ENCODE measurements around the gene DIP2A. TPM values are rescaled to one million over a fixed set of nuclear protein-coding genes. Genes with fewer than 3 reads are reported as not detected.
"Not testable (repeated sequence)": the region's sequence is repeated elsewhere in the genome, so short reads cannot be mapped to it uniquely, and the experiment has no call there.

Gene DIP2A
- total and polyA plus RNA-seq, 7 donors: 9.0 to 49.3 (median 25.0) TPM

DNA sequence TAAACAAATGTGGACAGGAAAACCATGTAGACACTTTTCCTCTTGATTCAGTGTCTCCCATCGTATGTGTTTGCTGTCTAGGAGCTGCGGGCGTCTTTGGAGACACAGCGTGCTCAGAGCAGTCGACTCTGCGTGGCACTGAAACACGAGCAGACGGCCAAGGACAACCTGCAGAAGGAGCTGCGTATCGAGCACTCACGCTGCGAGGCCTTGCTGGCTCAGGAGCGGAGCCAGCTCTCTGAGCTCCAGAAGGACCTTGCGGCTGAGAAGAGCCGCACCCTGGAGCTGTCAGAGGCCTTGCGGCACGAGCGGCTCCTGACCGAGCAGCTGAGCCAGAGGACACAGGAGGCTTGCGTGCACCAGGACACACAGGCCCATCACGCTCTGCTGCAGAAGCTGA lies 27.2 kb upstream of the DIP2A start:
- no peak overlapping the region for H3K27ac ChIP-seq
- TF ChIP-seq POLR2A (IDR thresholded peaks at IDR 0.05) (no peak), POLR2AphosphoS5 (IDR thresholded peaks at IDR 0.05) (no peak), EP300 (IDR thresholded peaks at IDR 0.05) (no peak)
- TF ChIP-seq, protein P1, sequence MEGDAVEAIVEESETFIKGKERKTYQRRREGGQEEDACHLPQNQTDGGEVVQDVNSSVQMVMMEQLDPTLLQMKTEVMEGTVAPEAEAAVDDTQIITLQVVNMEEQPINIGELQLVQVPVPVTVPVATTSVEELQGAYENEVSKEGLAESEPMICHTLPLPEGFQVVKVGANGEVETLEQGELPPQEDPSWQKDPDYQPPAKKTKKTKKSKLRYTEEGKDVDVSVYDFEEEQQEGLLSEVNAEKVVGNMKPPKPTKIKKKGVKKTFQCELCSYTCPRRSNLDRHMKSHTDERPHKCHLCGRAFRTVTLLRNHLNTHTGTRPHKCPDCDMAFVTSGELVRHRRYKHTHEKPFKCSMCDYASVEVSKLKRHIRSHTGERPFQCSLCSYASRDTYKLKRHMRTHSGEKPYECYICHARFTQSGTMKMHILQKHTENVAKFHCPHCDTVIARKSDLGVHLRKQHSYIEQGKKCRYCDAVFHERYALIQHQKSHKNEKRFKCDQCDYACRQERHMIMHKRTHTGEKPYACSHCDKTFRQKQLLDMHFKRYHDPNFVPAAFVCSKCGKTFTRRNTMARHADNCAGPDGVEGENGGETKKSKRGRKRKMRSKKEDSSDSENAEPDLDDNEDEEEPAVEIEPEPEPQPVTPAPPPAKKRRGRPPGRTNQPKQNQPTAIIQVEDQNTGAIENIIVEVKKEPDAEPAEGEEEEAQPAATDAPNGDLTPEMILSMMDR (IDR thresholded peaks at IDR 0.05): no peak
- H3K4me3 ChIP-seq: no peak overlapping the region
- intact Hi-C loops (cut with DNase I): no loop called here
- H3K27me3 ChIP-seq: no peaks in the 10 kb centered on the region
- H3K9me3 ChIP-seq: no peaks in the 10 kb centered on the region
- WGBS, 2 donors: 93 to 94% methylated on average over 21 of the region's 21 CpGs
- no peaks in the 10 kb centered on the region for H3K4me1 ChIP-seq
- no peak for DNase-seq
- peaks cover 27 to 94% (median 38%) of the 10 kb centered on the region in 4 donors for H3K36me3 ChIP-seq

DNA sequence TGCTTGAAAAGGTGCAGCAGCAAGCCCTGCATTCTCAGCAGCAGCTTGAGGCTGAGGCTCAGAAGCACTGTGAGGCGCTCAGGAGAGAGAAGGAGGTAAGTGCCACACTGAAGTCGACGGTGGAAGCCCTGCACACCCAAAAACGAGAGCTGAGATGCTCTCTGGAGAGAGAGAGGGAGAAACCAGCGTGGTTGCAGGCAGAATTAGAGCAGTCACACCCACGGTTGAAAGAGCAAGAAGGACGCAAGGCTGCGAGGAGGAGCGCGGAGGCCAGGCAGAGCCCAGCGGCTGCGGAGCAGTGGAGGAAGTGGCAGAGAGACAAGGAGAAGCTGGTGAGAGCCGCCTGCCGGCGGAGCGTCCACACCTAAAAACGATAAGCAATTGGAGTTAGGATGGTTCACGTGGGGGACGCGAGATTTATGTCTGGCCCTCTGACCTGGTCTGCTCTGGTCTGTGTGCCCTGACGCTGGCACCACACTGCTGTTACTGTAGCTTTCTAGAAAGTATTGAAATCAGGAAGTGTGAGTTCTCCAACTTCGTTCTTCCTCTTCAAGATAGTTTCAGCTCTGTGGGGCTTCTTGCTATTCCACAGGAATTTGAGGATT lies 26.7 kb upstream of the DIP2A start:
- H3K4me3 ChIP-seq: no peak overlapping the region
- H3K27me3 ChIP-seq: no peaks in the 10 kb centered on the region
- H3K36me3 ChIP-seq: peaks cover 24 to 94% (median 42%) of the 10 kb centered on the region in 4 donors
- TF ChIP-seq EP300 (IDR thresholded peaks at IDR 0.05): no peak
- TF ChIP-seq POLR2A (IDR thresholded peaks at IDR 0.05): no peak
- TF ChIP-seq POLR2AphosphoS5 (IDR thresholded peaks at IDR 0.05): no peak
- TF ChIP-seq, protein P1 (IDR thresholded peaks at IDR 0.05): no peak
- DNase-seq: no peak
- WGBS, 2 donors: 85 to 91% methylated on average over 22 of the region's 22 CpGs
- H3K4me1 ChIP-seq: no peaks in the 10 kb centered on the region
- H3K27ac ChIP-seq: no peak overlapping the region
- no peaks in the 10 kb centered on the region for H3K9me3 ChIP-seq
- intact Hi-C loops (cut with DNase I): no loop called here

DNA sequence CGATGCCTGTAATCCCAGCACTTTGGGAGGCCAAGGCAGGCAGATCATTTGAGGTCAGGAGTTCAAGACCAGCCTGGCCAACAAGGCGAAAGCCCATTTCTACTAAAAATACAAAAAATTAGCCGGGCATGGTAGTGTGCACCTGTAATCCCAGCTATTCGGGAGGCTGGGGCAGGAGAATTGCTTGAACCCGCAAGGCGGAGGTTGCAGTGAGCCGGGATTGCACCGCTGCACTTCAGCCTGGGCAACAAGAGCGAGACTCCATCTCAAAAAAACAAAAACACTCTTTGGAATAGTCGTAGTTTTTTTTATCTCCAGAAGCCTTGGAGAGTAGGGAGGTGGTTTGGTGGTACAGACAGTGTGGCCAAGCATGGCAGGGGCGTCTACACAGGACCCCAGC lies 25.6 kb upstream of the DIP2A start:
- H3K4me1 ChIP-seq; DNase-seq; intact Hi-C loops (cut with DNase I); H3K4me3 ChIP-seq; H3K27ac ChIP-seq; H3K27me3 ChIP-seq; H3K9me3 ChIP-seq: not testable (repeated sequence)
- peaks cover 21 to 94% (median 40%) of the 10 kb centered on the region in 4 donors for H3K36me3 ChIP-seq
- WGBS, 2 donors: 89 to 91% methylated on average over 11 of the region's 11 CpGs

DNA sequence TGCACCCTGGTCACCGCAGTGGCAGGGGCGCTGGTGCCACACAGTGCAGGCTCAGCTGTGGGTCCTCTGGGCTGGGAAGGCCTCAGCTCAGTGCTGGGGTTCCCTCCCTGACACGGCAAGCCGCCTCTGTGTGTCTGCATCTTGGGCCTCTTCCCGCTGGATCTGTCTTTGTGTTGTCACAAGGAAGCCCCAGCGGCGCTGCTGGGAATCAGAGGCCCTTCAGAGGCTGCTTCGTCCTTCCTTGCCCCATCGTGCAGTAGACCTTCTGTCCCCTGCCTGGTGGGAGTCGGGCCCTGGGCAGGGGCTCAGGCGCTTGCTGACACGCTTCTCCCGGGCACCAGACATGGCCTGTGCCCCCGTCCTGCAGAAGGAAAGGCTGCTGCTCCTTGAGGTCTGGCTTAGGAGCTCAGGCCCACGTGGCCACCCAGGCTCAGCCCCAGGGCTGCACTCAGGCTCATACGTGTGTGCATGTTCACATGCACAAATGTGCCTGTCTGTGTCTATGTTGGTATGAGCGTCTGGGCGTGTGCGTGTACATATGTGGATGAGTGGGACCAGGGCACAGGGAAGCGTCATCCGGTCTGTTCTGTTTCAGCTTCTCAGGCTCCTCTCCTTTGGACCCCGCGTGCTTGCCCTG lies 24.3 kb upstream of the DIP2A start:
- TF ChIP-seq POLR2AphosphoS5 (IDR thresholded peaks at IDR 0.05) (no peak), POLR2A (IDR thresholded peaks at IDR 0.05) (no peak), EP300 (IDR thresholded peaks at IDR 0.05) (no peak)
- TF ChIP-seq, protein P1 (IDR thresholded peaks at IDR 0.05): no peak
- no peak overlapping the region for H3K27ac ChIP-seq
- H3K27me3 ChIP-seq: no peaks in the 10 kb centered on the region
- H3K9me3 ChIP-seq: no peaks in the 10 kb centered on the region
- 97% methylated on average over 23 of the region's 23 CpGs for WGBS, 2 donors
- no peak for DNase-seq
- H3K36me3 ChIP-seq: peaks cover 11 to 91% (median 40%) of the 10 kb centered on the region in 4 donors
- H3K4me3 ChIP-seq: no peak overlapping the region
- intact Hi-C loops (cut with DNase I): no loop called here
- H3K4me1 ChIP-seq: no peaks in the 10 kb centered on the region

DNA sequence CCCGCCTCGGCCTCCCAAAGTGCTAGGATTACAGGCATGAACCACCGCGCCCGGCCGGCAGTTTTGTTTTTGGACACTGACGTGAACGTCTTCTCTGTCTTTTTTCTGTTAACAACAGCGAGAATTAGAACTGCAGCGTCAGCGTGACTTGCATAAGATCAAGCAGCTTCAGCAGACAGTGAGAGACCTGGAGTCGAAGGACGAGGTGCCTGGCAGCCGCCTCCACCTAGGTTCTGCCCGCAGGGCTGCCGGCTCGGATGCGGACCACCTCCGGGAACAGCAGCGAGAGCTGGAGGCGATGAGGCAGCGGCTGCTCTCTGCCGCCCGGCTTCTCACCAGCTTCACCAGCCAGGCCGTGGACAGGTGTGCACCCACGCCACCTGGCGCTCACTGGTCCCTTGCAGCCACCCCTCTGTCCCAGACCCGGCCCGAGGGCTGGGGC lies 22.9 kb upstream of the DIP2A start:
- intact Hi-C loops (cut with DNase I): no loop called here
- Histone ChIP-seq H3K4me1 (no peaks in the 10 kb centered on the region), H3K36me3 (peaks cover 6 to 91% (median 43%) of the 10 kb centered on the region in 4 donors), H3K4me3 (no peak overlapping the region), H3K27me3 (no peaks in the 10 kb centered on the region), H3K27ac (no peak overlapping the region), H3K9me3 (no peaks in the 10 kb centered on the region)
- WGBS, 2 donors: 96 to 97% methylated on average over 29 of the region's 29 CpGs
- TF ChIP-seq EP300 (IDR thresholded peaks at IDR 0.05) (no peak), POLR2AphosphoS5 (IDR thresholded peaks at IDR 0.05) (no peak), POLR2A (IDR thresholded peaks at IDR 0.05) (no peak)
- TF ChIP-seq, protein P1 (IDR thresholded peaks at IDR 0.05): no peak
- DNase-seq: no peak
